CD4-positive, alpha-beta T cell (primary cell): Measurements from ENCODE around the gene FTSJ1. TPM values are rescaled to one million over a fixed set of nuclear protein-coding genes. Genes with fewer than 3 reads are reported as not detected.

Experiments used
- ATAC-seq: fragments of 200-7000 bp; cut with Tn5 transposase; one replicate; pipeline ENCODE4 v1.10.0; 2022; ENCODE audit warnings: mild to moderate bottlenecking; ENCODE audit not compliant: poor library complexity
- CTCF ChIA-PET: fragments of 350-600 bp; sonication (Branson Sonifier 250); formaldehyde crosslinking; loops from one replicate; lab custom pipeline; 2021; ENCODE audit warnings: antibody characterized with exemption, inconsistent platforms; lab: Charles Lee
- POLR2A ChIA-PET: fragments of 350-600 bp; sonication (Branson Sonifier 250); formaldehyde crosslinking; loops from one replicate; lab custom pipeline; 2021; ENCODE audit warnings: antibody characterized with exemption, inconsistent platforms; lab: Charles Lee
- DNase-seq, 14 experiments: peaks; one replicate each; pipeline ENCODE4 v3.0.0-alpha.2; 2013 to 2020; ENCODE audit warnings: mixed read lengths in 2 of 14
- H3K27ac ChIP-seq, 2 donors: one replicate each; pipeline versions ENCODE4 v1.5.1 to v1.7.0; 2013; ENCODE audit warnings: low read length in 2 of 2, low read depth in 1 of 2, mild to moderate bottlenecking in 1 of 2
- H3K27me3 ChIP-seq, 2 experiments: 1 replicate in 1 of 2; 2 replicates in 1 of 2; pipeline versions ENCODE4 v1.6.1 to v1.7.0; 2013; ENCODE audit warnings: low read length in 2 of 2, control low read depth in 1 of 2, mild to moderate bottlenecking in 1 of 2, moderate library complexity in 1 of 2; ENCODE audit not compliant: insufficient read depth in 2 of 2, control insufficient read depth in 1 of 2
- H3K36me3 ChIP-seq: one replicate; pipeline ENCODE4 v1.6.1; 2013; ENCODE audit warnings: low read length, control low read depth; ENCODE audit not compliant: insufficient read depth
- H3K4me1 ChIP-seq: one replicate; pipeline ENCODE4 v1.6.1; 2013; ENCODE audit warnings: low read length, control low read depth; ENCODE audit not compliant: insufficient read depth
- H3K4me3 ChIP-seq: one replicate; pipeline ENCODE4 v1.5.1; 2013; ENCODE audit warnings: mild to moderate bottlenecking, low read length, moderate library complexity
- H3K9me3 ChIP-seq, 2 experiments: 1 replicate in 1 of 2; 2 replicates in 1 of 2; pipeline versions ENCODE4 v1.6.1 to v1.7.0; 2013; ENCODE audit warnings: low read length in 2 of 2, mild to moderate bottlenecking in 2 of 2, control low read depth in 1 of 2, moderate library complexity in 1 of 2; ENCODE audit not compliant: control insufficient read depth in 1 of 2, insufficient read depth in 1 of 2
- H3K27ac Mint-ChIP-seq: one replicate; pipeline ENCODE4 v1.8.0; 2020; ENCODE audit warnings: mixed read lengths
- H3K27me3 Mint-ChIP-seq: one replicate; pipeline ENCODE4 v1.8.0; 2021; ENCODE audit warnings: mixed read lengths
- H3K36me3 Mint-ChIP-seq: one replicate; pipeline ENCODE4 v1.8.0; 2021; ENCODE audit warnings: low read depth, mixed read lengths
- H3K4me1 Mint-ChIP-seq: one replicate; pipeline ENCODE4 v1.8.0; 2021; ENCODE audit warnings: low read depth, mixed read lengths
- H3K4me3 Mint-ChIP-seq: one replicate; pipeline ENCODE4 v1.8.0; 2020; ENCODE audit warnings: mild to moderate bottlenecking, mixed read lengths
- H3K9me3 Mint-ChIP-seq: one replicate; pipeline ENCODE4 v1.8.0; 2020; ENCODE audit warnings: mixed read lengths
- intact Hi-C, 2 experiments: fragments of 100-400 bp; cut with DNase I in 1 of 2; cut with micrococcal nuclease in 1 of 2; formaldehyde crosslinking; loops; one replicate each; pipeline versions ENCODE4 v1.15.1 to v1.9.0; 2023 to 2025; cut with DNase I, micrococcal nuclease
- total RNA-seq, 174 experiments: library from RNA in 2 of 174; stranded (reverse) in 2 of 174; gene quantifications; one replicate each; pipeline ENCODE4 v1.2.3 and lab custom pipeline; 2021 to 2026
- TF ChIP-seq, protein P1 (sequence below): fragments of 200-600 bp; IDR thresholded peaks from one replicate; pipeline ENCODE4 v1.8.0; 2022; ENCODE audit warnings: antibody characterized with exemption, mild to moderate bottlenecking

FTSJ1 gene
- total RNA-seq, 2 experiments from 2014 or later, result 60.0 to 61.0 TPM

DNA sequence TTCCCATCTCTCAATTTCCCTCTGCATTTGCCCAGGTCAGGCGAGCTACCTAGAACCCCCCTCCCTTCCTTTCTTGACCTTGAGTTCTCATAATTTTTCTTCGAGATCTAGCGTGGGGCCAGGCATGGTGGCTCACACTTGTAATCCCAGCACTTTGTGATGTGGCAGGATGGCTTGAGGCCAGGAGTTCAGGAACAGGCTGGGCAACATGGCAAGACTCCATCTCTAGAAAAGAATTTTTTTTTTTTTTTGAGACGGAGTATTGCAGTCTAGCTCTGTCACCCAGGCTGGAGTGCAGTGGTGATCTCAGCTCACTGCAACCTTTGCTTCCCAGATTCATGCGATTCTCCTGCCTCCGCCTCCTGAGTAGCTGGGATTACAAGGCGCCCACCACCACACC lies 28.3 kb downstream of the FTSJ1 start:
- CTCF ChIA-PET, result no interaction called here
- no peaks in the 10 kb centered on the region for H3K36me3 Mint-ChIP-seq
- Histone ChIP-seq H3K27ac (no peak overlapping the region), H3K27me3 (no peaks in the 10 kb centered on the region), H3K36me3 (no peaks in the 10 kb centered on the region), H3K9me3 (no peaks in the 10 kb centered on the region), H3K4me1 (peaks cover 8% of the 10 kb centered on the region), H3K4me3 (no peak overlapping the region)
- H3K27ac Mint-ChIP-seq, result no peak overlapping the region
- H3K27me3 Mint-ChIP-seq, result no peaks in the 10 kb centered on the region
- intact Hi-C loops, result no loop called here
- TF ChIP-seq, protein P1, sequence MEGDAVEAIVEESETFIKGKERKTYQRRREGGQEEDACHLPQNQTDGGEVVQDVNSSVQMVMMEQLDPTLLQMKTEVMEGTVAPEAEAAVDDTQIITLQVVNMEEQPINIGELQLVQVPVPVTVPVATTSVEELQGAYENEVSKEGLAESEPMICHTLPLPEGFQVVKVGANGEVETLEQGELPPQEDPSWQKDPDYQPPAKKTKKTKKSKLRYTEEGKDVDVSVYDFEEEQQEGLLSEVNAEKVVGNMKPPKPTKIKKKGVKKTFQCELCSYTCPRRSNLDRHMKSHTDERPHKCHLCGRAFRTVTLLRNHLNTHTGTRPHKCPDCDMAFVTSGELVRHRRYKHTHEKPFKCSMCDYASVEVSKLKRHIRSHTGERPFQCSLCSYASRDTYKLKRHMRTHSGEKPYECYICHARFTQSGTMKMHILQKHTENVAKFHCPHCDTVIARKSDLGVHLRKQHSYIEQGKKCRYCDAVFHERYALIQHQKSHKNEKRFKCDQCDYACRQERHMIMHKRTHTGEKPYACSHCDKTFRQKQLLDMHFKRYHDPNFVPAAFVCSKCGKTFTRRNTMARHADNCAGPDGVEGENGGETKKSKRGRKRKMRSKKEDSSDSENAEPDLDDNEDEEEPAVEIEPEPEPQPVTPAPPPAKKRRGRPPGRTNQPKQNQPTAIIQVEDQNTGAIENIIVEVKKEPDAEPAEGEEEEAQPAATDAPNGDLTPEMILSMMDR, result no peak
- POLR2A ChIA-PET, result no interaction called here
- no peak overlapping the region for H3K4me3 Mint-ChIP-seq
- DNase-seq (no peak), ATAC-seq (no peak)
- no peaks in the 10 kb centered on the region for H3K9me3 Mint-ChIP-seq
- peaks cover 6% of the 10 kb centered on the region for H3K4me1 Mint-ChIP-seq

DNA sequence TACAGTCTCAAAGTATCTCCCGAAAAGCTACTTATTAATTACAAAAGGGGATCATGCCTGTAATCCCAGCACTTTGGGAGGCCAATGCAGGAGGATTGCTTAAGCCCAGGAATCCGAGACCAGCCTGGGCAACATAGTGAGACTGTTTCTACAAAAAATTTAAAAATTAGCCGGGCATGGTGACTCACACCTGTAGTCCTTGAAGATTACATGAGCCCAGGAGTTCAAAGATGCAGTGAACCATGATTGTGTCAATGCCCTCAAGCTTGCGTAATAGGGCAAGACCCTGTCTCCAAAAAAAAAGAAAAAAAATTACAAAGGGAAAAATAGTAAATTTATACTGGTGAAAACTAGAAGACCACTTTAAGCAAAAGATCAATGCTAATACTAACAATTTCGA lies 29.5 kb downstream of the FTSJ1 start:
- H3K36me3 Mint-ChIP-seq, result no peaks in the 10 kb centered on the region
- peaks cover 17% of the 10 kb centered on the region for H3K4me1 Mint-ChIP-seq
- Histone ChIP-seq H3K27me3 (no peaks in the 10 kb centered on the region), H3K27ac (no peak overlapping the region), H3K9me3 (no peaks in the 10 kb centered on the region), H3K4me3 (no peak overlapping the region), H3K4me1 (peaks cover 16% of the 10 kb centered on the region), H3K36me3 (no peaks in the 10 kb centered on the region)
- H3K4me3 Mint-ChIP-seq, result no peak overlapping the region
- ChIA-PET POLR2A (no interaction called here), CTCF (no interaction called here)
- DNase-seq, result no peak
- intact Hi-C loops, result no loop called here
- H3K27ac Mint-ChIP-seq, result no peak overlapping the region
- no peak for ATAC-seq
- H3K9me3 Mint-ChIP-seq, result no peaks in the 10 kb centered on the region
- no peaks in the 10 kb centered on the region for H3K27me3 Mint-ChIP-seq
- TF ChIP-seq, protein P1, result no peak

DNA sequence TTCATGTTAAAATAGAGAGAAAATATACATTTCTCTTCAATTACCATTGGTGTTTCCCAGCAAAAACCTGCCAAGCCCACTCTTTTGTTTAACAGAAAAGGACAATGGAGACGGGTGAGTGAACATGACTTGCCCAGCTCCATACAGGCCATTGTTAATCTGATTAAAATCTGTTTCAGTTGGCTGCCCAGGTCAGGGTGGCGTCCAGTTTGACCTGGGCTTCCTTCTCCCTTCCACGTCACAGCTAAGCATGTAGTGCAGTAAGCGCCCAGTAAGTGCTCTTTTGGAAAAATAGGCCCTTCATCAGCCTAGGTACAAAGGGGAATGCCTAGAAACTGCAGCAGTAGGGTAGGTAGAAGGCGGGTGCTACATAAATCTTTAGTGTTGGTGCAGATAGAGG lies 31.2 kb downstream of the FTSJ1 start:
- H3K27ac ChIP-seq, result no peak overlapping the region

More for the DNA sequence above, 31.2 kb downstream of the FTSJ1 start:
- intact Hi-C loops, result no loop called here
- H3K4me3 Mint-ChIP-seq, result peak overlapping the region; percentile 69
- H3K36me3 Mint-ChIP-seq, result no peaks in the 10 kb centered on the region
- no peak overlapping the region for H3K27ac Mint-ChIP-seq
- peaks cover 26% of the 10 kb centered on the region for H3K4me1 Mint-ChIP-seq
- Histone ChIP-seq H3K9me3 (no peaks in the 10 kb centered on the region), H3K4me3 (no peak overlapping the region), H3K4me1 (peaks cover 19% of the 10 kb centered on the region), H3K27me3 (no peaks in the 10 kb centered on the region), H3K36me3 (peaks cover 2% of the 10 kb centered on the region)
- H3K27me3 Mint-ChIP-seq, result no peaks in the 10 kb centered on the region
- ChIA-PET POLR2A (interaction anchor here (0.6 to 3.2 kb wide), 3 partner anchors 32 to 451 kb away, joined by 3 to 20 read pairs (median 3); partner anchors contain the start of gene TBC1D25), CTCF (no interaction called here)
- ATAC-seq, result no peak
- TF ChIP-seq, protein P1, result no peak
- no peak for DNase-seq
- H3K9me3 Mint-ChIP-seq, result no peaks in the 10 kb centered on the region
